Ishikawa (cell line): ENCODE measurements around the gene HSD17B1.

ENCODE experiments used
- CEBPB ChIP-seq: IDR thresholded peaks from 2 replicates; pipeline ENCODE4 v1.6.1; 2012
- CREB1 ChIP-seq: IDR thresholded peaks from 2 replicates; pipeline ENCODE4 v1.6.1; 2012; ENCODE audit warnings: low read depth
- EGR1 ChIP-seq: IDR thresholded peaks from 2 replicates; pipeline ENCODE4 v1.6.1; 2012
- EP300 ChIP-seq: IDR thresholded peaks from 2 replicates; pipeline ENCODE4 v1.6.1; 2012; ENCODE audit warnings: borderline replicate concordance
- FOXM1 ChIP-seq: IDR thresholded peaks from 2 replicates; pipeline ENCODE4 v1.6.1; 2012; ENCODE audit warnings: low read depth, borderline replicate concordance
- MAX ChIP-seq: IDR thresholded peaks from 2 replicates; pipeline ENCODE4 v1.6.1; 2012
- NFIC ChIP-seq: IDR thresholded peaks from 2 replicates; pipeline ENCODE4 v1.6.1; 2012
- RAD21 ChIP-seq: IDR thresholded peaks from 2 replicates; pipeline ENCODE4 v1.6.1; 2012; ENCODE audit warnings: low read depth
- REST ChIP-seq: IDR thresholded peaks from 2 replicates; pipeline ENCODE4 v1.6.1; 2012; ENCODE audit warnings: low read depth, mild to moderate bottlenecking
- TAF1 ChIP-seq: IDR thresholded peaks from 2 replicates; pipeline ENCODE4 v1.6.1; 2012; ENCODE audit warnings: low read depth, mild to moderate bottlenecking
- TCF12 ChIP-seq: IDR thresholded peaks from 2 replicates; pipeline ENCODE4 v1.6.1; 2012; ENCODE audit warnings: low read depth
- YY1 ChIP-seq: IDR thresholded peaks from 2 replicates; pipeline ENCODE4 v1.6.1; 2012; ENCODE audit warnings: low read depth
- TF ChIP-seq, protein P1 (sequence below): IDR thresholded peaks from 2 replicates; pipeline ENCODE4 v1.6.1; 2012

- TF ChIP-seq TAF1 = no peak
- TF ChIP-seq, protein P1, sequence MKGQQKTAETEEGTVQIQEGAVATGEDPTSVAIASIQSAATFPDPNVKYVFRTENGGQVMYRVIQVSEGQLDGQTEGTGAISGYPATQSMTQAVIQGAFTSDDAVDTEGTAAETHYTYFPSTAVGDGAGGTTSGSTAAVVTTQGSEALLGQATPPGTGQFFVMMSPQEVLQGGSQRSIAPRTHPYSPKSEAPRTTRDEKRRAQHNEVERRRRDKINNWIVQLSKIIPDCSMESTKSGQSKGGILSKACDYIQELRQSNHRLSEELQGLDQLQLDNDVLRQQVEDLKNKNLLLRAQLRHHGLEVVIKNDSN = no peak
- TF ChIP-seq EP300 = no peak
- no peak for TF ChIP-seq CREB1
- no peak for TF ChIP-seq FOXM1
- TF ChIP-seq CEBPB = no peak
- no peak for TF ChIP-seq REST
- TF ChIP-seq YY1 = no peak
- no peak for TF ChIP-seq EGR1
- no peak for TF ChIP-seq TCF12
- no peak for TF ChIP-seq RAD21
- no peak for TF ChIP-seq MAX
- no peak for TF ChIP-seq NFIC
Measured at GRCh38 chr17:42538482-42538881, 14.2 kb upstream of the HSD17B1 start.
